HL-60/S4 treated with phorbol 12-myristate 13-acetate at 8.2 ng/mL for 4 days and 3 days (cell line): Measurements from ENCODE around the gene PYGM.

Source experiments
- in situ Hi-C: fragments of 300-500 bp; cut with MboI; formaldehyde crosslinking; loops from 2 replicates; pipeline ENCODE4 v1.15.0; 2022; ENCODE audit warnings: low sequenced_read_pairs

The PYGM gene

GRCh38 chr11:64759722-64760719 lies at the start of gene PYGM:
Gene PYGM, minus strand, starts transcription at chr11:64759974. Its CDS starts 76 bp downstream, at chr11:64759898.
- in situ Hi-C loops, result no loop called here

DNA sequence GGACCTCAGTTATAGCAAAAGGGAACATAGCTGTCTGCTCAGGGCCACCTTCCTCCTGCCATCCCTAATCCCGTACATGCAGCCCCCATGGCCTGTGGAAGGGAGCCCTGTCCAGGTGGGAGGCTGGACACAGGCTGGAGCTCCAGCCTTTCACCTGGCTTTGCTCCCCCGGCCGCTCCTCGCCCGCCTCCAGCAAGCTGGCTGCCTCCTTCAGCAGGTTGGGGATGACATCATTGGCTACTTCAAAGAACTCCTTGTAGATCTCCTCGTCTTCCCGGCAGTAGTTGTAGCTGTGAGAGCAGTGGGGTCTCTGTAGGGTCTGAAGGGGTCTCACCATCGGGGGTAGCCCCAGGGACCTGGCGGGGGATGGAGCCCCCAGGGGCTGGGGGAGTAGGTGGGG lies 45.7 kb upstream of the PYGM start:
- in situ Hi-C loops, result no loop called here

DNA sequence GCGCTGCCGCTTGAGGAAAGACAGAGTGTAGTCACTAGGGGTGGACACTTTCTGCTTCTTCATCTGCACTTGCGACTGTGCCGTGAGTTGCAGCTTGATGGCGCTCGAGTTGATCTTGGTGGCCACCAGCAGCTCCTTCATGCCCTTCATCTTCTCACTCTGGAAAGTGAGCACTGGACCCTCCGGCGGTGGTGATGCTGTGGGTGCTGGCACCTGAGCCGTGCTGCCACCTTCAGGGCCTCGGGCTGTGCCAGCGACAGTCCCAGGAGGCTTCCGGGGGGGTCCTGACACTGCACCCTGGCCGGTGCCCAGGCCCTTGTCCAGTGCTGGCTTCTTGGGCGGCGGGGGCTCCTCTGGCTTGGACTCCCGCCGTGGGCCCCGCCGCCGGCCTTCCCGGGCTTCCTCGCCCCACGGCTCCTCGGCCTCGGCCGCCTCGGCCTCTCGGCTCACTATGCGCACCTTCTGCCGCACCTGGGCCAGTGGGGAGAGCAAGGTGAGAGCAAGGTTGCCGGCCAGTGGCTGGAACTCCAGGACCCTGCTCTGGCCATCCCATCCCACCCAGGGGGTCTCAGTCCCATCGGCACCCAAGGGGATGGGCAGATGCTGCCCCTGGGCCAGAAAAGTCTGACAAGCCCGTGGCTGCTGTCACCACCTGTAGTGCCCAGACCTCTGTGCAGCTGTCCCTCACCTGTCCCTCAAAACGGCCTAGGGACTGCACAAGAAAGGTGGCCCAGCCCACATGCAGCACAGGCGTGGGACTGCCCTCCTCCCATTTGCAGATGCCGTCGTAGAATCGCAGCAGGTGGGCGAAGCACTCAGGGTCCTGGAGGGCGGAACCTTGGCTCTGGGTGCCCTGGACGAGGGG lies 44.8 kb upstream of the PYGM start:
- in situ Hi-C loops, result no loop called here

DNA sequence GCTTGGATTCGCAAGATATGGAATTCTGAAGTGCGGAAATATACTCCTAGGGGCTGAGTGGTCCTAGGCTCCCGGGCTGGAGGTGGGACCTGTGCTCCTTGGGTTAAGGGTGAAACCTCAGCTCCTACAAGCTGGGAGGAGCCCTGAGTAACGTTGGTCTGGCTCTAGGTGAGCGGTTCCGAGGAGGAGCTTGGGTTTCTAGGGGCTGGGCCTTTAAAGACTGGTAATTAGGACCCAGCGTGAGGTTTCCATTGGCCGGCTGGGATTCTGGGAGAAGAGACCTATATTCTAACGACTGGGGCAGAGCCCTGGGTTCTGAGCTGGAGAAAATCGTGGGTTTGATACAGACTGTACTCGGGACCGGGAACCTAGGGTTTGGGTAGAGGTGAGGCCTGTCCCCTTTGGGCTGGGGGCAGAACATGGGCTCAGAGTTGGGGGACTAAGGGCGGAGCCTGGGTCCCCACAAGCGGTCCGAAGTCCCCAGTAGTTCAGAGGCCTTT lies 44.1 kb upstream of the PYGM start:
- in situ Hi-C loops, result no loop called here

- in situ Hi-C loops, result no loop called here
These were observed 43.5 kb upstream of the PYGM start, which contains the start of gene MAP4K2 for GRCh38 chr11:64803158-64803845. Gene MAP4K2, minus strand, starts transcription at chr11:64803214. Its CDS starts 65 bp downstream, at chr11:64803149.

- in situ Hi-C loops, result no loop called here
These were observed 42.8 kb upstream of the PYGM start for GRCh38 chr11:64802370-64803157.

DNA sequence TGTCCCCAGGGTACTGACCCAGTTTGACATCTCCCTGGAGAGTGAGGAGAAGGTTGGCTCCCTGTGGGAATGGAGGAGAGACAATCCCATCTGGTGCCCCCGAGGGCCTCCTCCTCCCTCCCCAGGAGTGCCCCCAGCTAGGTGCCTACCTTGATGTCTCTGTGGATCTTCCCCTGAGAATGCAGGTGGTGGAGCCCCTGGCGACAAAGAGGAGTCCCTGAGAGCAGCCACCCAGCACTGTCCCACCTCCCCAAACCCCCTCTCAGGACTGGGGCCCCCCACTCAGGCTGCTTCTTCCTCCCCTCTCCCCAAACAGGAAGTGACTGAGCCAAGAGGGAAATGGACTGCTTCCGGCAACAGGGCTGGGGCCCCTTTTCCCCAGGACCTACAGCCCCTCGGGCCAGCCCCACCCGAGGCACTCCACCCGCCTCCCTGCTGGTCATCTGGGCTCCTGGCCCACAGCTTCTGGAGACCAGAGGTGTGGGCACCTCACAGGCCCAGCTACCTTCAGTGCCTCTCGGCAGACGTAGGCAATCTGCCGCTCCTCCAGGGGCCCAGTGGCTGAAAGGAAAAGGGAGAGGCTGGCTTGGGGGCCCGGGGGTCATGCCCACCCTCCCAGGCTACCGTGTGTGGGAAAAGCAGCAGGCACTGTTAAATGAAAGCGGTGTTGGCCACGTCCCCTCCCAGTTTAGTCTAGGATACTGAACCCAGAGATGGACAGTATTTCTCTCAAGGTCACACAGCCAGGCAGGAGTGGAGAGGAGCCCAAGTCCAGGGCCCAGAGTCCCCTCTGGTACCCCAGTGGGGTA lies 42.0 kb upstream of the PYGM start:
- in situ Hi-C loops, result no loop called here

DNA sequence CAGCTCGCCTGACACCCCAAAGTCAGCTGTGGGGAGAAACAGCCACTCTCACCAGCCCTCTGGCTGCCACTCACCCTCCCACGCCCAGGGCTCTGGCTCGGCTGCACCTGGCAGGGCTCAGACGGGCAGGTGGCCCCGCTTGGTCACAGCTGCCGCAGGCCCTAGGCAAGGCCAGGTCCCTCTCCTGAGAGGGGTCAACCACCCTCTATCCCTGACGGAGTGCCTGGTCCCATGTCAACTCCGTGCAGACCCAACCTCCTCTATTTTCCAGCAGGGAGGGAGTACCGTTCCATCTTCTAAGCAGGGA lies 41.3 kb upstream of the PYGM start:
- in situ Hi-C loops, result no loop called here

DNA sequence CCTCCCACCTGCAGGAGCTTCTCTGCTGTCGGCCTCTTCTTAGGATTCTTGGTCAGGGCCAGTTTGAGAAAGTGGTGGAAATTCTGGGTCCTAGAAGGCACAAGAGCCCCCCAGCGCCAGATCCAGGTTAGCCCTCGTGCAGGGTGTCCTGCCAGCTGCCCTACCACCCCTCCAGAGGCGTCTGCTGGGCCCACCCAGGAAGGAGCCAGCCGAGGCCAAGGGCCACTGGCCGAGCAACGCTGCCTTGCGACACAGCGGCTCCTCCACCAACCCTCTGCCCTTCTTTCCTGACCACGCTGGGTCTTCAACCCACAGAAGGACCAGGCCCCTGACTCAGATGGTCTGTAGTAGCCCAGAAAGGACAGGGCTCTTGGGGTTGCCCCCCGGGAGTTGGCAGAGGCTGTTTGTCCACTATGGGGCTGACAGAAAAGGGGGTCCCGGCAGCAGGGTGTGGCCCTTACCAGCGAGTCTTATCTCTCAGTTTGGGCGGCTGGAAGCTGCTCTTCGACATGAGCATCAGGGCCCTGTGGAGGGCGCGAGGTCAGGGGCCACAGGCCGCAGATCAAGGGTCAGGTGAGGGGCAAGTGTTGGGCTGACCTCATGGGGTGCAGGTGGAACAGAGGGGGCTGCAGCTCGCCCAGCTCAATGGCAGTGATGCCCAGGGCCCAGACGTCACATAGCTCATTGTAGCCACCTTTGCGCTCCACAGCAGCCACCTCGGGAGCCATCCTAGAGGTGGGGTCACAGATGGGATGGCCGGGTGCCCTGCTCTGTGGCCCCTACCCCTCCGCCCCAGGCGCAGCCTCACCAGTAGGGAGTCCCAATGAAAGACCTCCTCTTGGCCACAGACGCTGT lies 40.8 kb upstream of the PYGM start:
- in situ Hi-C loops, result no loop called here

GRCh38 chr11:64799623-64800302 lies 40.0 kb upstream of the PYGM start:
- in situ Hi-C loops, result no loop called here

- in situ Hi-C loops, result no loop called here
These were observed 39.5 kb upstream of the PYGM start for GRCh38 chr11:64799256-64799622.

- in situ Hi-C loops, result no loop called here
These were observed 37.2 kb upstream of the PYGM start for GRCh38 chr11:64796757-64797541.

- in situ Hi-C loops, result no loop called here
These were observed 36.4 kb upstream of the PYGM start for GRCh38 chr11:64796047-64796756.

GRCh38 chr11:64794526-64794925 lies 34.8 kb upstream of the PYGM start:
- in situ Hi-C loops, result no loop called here

DNA sequence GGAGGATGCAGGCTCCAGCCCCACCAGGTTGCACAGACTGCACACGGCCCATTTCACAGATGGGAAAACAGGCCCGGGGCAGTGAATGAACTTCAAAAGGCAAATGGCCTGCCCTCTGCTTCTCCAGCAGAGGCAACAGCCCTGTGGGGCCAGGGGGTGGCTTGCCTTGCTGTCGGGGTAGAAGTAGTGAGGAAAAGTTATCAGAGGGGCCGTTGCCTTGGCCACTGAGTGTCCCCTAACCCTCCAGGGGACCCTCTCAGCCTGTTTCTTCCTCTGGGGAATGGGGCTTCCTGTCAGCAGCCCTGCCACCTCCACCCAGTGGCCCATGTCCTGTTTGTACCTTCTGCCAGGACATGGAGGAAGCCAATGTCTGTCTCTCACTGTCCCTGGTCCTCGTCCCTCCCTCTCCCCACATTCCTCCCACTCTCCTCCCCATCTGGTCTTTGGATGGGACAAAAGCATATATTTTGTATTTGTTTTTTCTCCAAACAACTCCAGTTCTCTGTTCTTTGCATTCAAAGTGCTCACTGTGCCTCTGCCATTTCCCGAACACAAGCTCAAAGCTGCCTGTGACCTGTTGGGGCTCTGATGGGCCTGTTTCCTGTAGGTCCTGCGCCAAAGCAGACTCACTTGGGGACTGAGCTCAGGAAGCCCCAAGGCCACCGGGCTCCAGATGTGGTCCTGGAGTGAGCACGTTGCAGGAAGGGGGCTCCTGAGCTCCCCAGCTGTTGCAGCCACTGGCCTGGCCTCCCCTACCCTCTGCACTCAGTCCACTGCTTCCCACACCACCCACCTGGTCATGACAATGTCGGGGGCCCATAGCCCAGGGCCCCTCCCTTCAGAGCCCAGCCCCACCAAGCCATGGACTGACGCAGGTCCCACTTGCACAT lies 33.7 kb upstream of the PYGM start:
- in situ Hi-C loops, result no loop called here
